Hepatocyte (in vitro differentiated cells): Measurements from ENCODE around the gene DOCK2. TPM values are rescaled to one million over a fixed set of nuclear protein-coding genes. Genes with fewer than 3 reads are reported as not detected.
A peak's percentile ranks its signal among the peaks of the same experiment; 100 is the strongest.

Source experiments
- DNase-seq: peaks from one replicate; pipeline ENCODE4 v3.0.0-alpha.2; 2016; ENCODE audit warnings: low spot score
- H2AFZ ChIP-seq: fragments of 200-600 bp; sonication (generic); 2 replicates; pipeline ENCODE4 v1.6.0; 2016; ENCODE audit warnings: antibody characterized with exemption, mild to moderate bottlenecking
- H3K27ac ChIP-seq: fragments of 200-600 bp; sonication (generic); 2 replicates; pipeline ENCODE4 v1.5.1; 2016; ENCODE audit warnings: mild to moderate bottlenecking
- H3K27me3 ChIP-seq: fragments of 200-600 bp; sonication (generic); 2 replicates; pipeline ENCODE4 v1.6.1; 2016
- H3K36me3 ChIP-seq: fragments of 200-600 bp; sonication (generic); replicated peaks from 2 replicates; pipeline ENCODE4 v1.5.1; 2016; ENCODE audit warnings: low read depth; ENCODE audit not compliant: insufficient read depth
- H3K4me1 ChIP-seq: fragments of 200-600 bp; sonication (generic); 2 replicates; pipeline ENCODE4 v1.5.1; 2016; ENCODE audit warnings: mild to moderate bottlenecking, moderate library complexity; ENCODE audit not compliant: insufficient read depth
- H3K4me2 ChIP-seq: fragments of 200-600 bp; sonication (generic); 2 replicates; pipeline ENCODE4 v1.6.0; 2016
- H3K4me3 ChIP-seq: fragments of 200-600 bp; sonication (generic); 2 replicates; pipeline ENCODE4 v1.5.1; 2016; ENCODE audit warnings: mild to moderate bottlenecking
- H3K79me2 ChIP-seq: fragments of 200-600 bp; sonication (generic); 2 replicates; pipeline ENCODE4 v1.6.0; 2017; ENCODE audit warnings: mild to moderate bottlenecking
- H3K9me2 ChIP-seq: fragments of 200-600 bp; sonication (generic); replicated peaks from 2 replicates; pipeline ENCODE4 v1.6.0; 2017; ENCODE audit warnings: mild to moderate bottlenecking; ENCODE audit not compliant: insufficient read depth
- H3K9me3 ChIP-seq: fragments of 200-600 bp; sonication (generic); 2 replicates; pipeline ENCODE4 v1.5.1; 2016; ENCODE audit warnings: low read depth, mild to moderate bottlenecking
- H4K20me1 ChIP-seq: fragments of 200-600 bp; sonication (generic); 2 replicates; pipeline ENCODE4 v1.6.0; 2016; ENCODE audit warnings: mild to moderate bottlenecking; ENCODE audit not compliant: insufficient read depth, poor library complexity, severe bottlenecking
- EZH2 ChIP-seq: fragments of 200-600 bp; sonication (generic); IDR thresholded peaks from 2 replicates; pipeline ENCODE4 v1.6.1; 2016; ENCODE audit warnings: antibody characterized with exemption, mild to moderate bottlenecking, borderline replicate concordance
- EZH2phosphoT487 ChIP-seq: fragments of 200-600 bp; sonication (generic); IDR thresholded peaks from one replicate; pipeline ENCODE4 v1.6.1; 2018; ENCODE audit warnings: antibody characterized with exemption, mild to moderate bottlenecking, low read depth, moderate library complexity; ENCODE audit not compliant: unreplicated experiment, severe bottlenecking
- WGBS: methylation state at CpG from one replicate; pipeline ENCODE4 v1.1.6; 2016; ENCODE audit warnings: low lambda C conversion rate; ENCODE audit errors: missing lambda C conversion rate; 5-methylcytosine and 5-hydroxymethylcytosine counted together
- polyA plus RNA-seq: library from polyadenylated mRNA; unstranded; fragments of >200 nt; fragmentation: Nextera tagmentation; extraction: Ambion mirVana; gene quantifications from 2 replicates; pipeline ENCODE4 v1.2.1, GENCODE V29; 2016
- total RNA-seq: library from RNA; depleted of rRNA; stranded (reverse); fragments of >200 nt; gene quantifications from 2 replicates; pipeline ENCODE4 v1.2.3, GENCODE V29; 2014
- TF ChIP-seq, protein P1 (sequence below): fragments of 200-600 bp; sonication (generic); IDR thresholded peaks from 2 replicates; pipeline ENCODE4 v1.5.1; 2016; ENCODE audit warnings: antibody characterized with exemption, mild to moderate bottlenecking; ENCODE audit not compliant: poor library complexity

Gene DOCK2
- total and polyA plus RNA-seq, 2 experiments from 2014 or later: 0.60 TPM; not detected in 1

GRCh38 chr5:169798438-169798837 is 161.4 kb downstream of the DOCK2 start:
- no peak overlapping the region for H3K4me3 ChIP-seq
- H2AFZ ChIP-seq: no peak overlapping the region
- 25% methylated on average over 2 of the region's 2 CpGs for WGBS
- H3K36me3 ChIP-seq: no peaks in the 10 kb centered on the region
- H3K4me2 ChIP-seq: no peak overlapping the region
- H3K9me2 ChIP-seq: no peaks in the 10 kb centered on the region
- H4K20me1 ChIP-seq: no peaks in the 10 kb centered on the region
- peak overlapping the region; percentile 58 for H3K27ac ChIP-seq
- H3K79me2 ChIP-seq: no peaks in the 10 kb centered on the region
- H3K4me1 ChIP-seq: peaks cover under 1% of the 10 kb centered on the region
- no peaks in the 10 kb centered on the region for H3K9me3 ChIP-seq
- no peak for TF ChIP-seq EZH2
- DNase-seq: peak; percentile 32
- no peaks in the 10 kb centered on the region for H3K27me3 ChIP-seq

GRCh38 chr5:169798906-169799660 is 162.0 kb downstream of the DOCK2 start:
- Histone ChIP-seq H3K27ac (peak overlapping the region; percentile 58), H3K4me1 (peaks cover 7% of the 10 kb centered on the region), H2AFZ (no peak overlapping the region), H3K9me2 (no peaks in the 10 kb centered on the region), H3K4me2 (no peak overlapping the region), H4K20me1 (no peaks in the 10 kb centered on the region), H3K9me3 (no peaks in the 10 kb centered on the region), H3K4me3 (no peak overlapping the region), H3K36me3 (no peaks in the 10 kb centered on the region), H3K79me2 (no peaks in the 10 kb centered on the region), H3K27me3 (no peaks in the 10 kb centered on the region)
- TF ChIP-seq, protein P1, sequence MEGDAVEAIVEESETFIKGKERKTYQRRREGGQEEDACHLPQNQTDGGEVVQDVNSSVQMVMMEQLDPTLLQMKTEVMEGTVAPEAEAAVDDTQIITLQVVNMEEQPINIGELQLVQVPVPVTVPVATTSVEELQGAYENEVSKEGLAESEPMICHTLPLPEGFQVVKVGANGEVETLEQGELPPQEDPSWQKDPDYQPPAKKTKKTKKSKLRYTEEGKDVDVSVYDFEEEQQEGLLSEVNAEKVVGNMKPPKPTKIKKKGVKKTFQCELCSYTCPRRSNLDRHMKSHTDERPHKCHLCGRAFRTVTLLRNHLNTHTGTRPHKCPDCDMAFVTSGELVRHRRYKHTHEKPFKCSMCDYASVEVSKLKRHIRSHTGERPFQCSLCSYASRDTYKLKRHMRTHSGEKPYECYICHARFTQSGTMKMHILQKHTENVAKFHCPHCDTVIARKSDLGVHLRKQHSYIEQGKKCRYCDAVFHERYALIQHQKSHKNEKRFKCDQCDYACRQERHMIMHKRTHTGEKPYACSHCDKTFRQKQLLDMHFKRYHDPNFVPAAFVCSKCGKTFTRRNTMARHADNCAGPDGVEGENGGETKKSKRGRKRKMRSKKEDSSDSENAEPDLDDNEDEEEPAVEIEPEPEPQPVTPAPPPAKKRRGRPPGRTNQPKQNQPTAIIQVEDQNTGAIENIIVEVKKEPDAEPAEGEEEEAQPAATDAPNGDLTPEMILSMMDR: no peak
- TF ChIP-seq EZH2phosphoT487 (no peak), EZH2 (no peak)
- DNase-seq: no peak
- WGBS: 85% methylated on average over 4 of the region's 4 CpGs

GRCh38 chr5:169801324-169801777 is 164.3 kb downstream of the DOCK2 start:
- Histone ChIP-seq H3K27me3 (no peaks in the 10 kb centered on the region), H3K9me2 (no peaks in the 10 kb centered on the region), H3K4me3 (no peak overlapping the region), H2AFZ (no peak overlapping the region), H3K79me2 (no peaks in the 10 kb centered on the region), H3K4me2 (no peak overlapping the region), H3K4me1 (peaks cover 7% of the 10 kb centered on the region), H3K9me3 (no peaks in the 10 kb centered on the region), H3K27ac (no peak overlapping the region), H4K20me1 (no peaks in the 10 kb centered on the region), H3K36me3 (no peaks in the 10 kb centered on the region)
- TF ChIP-seq, protein P1: no peak
- TF ChIP-seq EZH2 (no peak), EZH2phosphoT487 (no peak)
- peak; percentile 22 for DNase-seq
- 45% methylated on average over 6 of the region's 6 CpGs for WGBS

DNA sequence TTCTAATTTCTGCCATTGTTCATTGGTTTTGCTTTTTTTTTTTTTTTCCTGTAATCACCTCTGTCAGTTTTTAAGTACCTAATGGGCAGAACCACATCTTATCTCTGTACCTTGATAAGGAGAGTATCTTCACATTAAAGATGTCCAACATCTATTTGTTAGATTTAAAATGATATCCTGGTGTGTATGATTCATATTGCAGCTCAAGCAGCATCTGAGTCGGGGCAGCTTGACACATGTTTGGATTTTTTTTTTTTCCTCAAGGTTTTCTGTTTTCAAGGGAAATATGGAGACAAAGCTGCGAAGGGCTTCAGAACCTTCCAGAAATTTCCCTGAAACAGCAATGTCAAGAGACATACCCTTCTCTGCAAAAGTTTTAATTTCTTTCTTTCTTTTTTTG is 164.7 kb downstream of the DOCK2 start:
- Histone ChIP-seq H2AFZ (no peak overlapping the region), H3K9me3 (no peaks in the 10 kb centered on the region), H3K4me1 (peaks cover 7% of the 10 kb centered on the region), H3K9me2 (no peaks in the 10 kb centered on the region), H4K20me1 (no peaks in the 10 kb centered on the region), H3K27me3 (no peaks in the 10 kb centered on the region), H3K79me2 (no peaks in the 10 kb centered on the region), H3K4me3 (no peak overlapping the region), H3K27ac (no peak overlapping the region), H3K36me3 (no peaks in the 10 kb centered on the region), H3K4me2 (no peak overlapping the region)
- WGBS: 81% methylated on average over 2 of the region's 2 CpGs
- TF ChIP-seq, protein P1: no peak
- TF ChIP-seq EZH2: no peak
- no peak for TF ChIP-seq EZH2phosphoT487
- DNase-seq: no peak
